Measurements from ENCODE around the gene NR2C1. TPM values are rescaled to one million over a fixed set of nuclear protein-coding genes. Genes with fewer than 3 reads are reported as not detected.
"Not testable (repeated sequence)": the region's sequence is repeated elsewhere in the genome, so short reads cannot be mapped to it uniquely, and the experiment has no call there.

Gene NR2C1
- total RNA-seq, 1 donor from 2014 or later, result 26.1 TPM

- no peaks in the 10 kb centered on the region for H3K4me1 Mint-ChIP-seq (ENCODE audit: low read depth)
- no peak overlapping the region for H3K4me3 Mint-ChIP-seq
- peaks cover 11% of the 10 kb centered on the region for H3K9me3 Mint-ChIP-seq
These were observed 57.3 kb downstream of the NR2C1 start for GRCh38 chr12:95016120-95016519.

GRCh38 chr12:95014554-95014953, 58.9 kb downstream of the NR2C1 start:
- no peak for DNase-seq (ENCODE audit: low spot score)
- Mint-ChIP-seq H3K4me3 (no peak overlapping the region), H3K27me3 (ENCODE audit: insufficient read depth) (peaks cover 2% of the 10 kb centered on the region), H3K36me3 (ENCODE audit: low read depth) (peaks cover 6% of the 10 kb centered on the region), H3K27ac (no peak overlapping the region), H3K9me3 (peaks cover 11% of the 10 kb centered on the region), H3K4me1 (ENCODE audit: low read depth) (no peaks in the 10 kb centered on the region)
- intact Hi-C loops (cut with micrococcal nuclease), result no loop called here

More at GRCh38 chr12:95016120-95016519, 57.3 kb downstream of the NR2C1 start:
- Mint-ChIP-seq H3K27me3 (ENCODE audit: insufficient read depth) (peaks cover 2% of the 10 kb centered on the region), H3K27ac (no peak overlapping the region), H3K36me3 (ENCODE audit: low read depth) (peaks cover 8% of the 10 kb centered on the region)
- intact Hi-C loops (cut with micrococcal nuclease), result no loop called here
- DNase-seq (ENCODE audit: low spot score), result no peak

- H3K4me1 Mint-ChIP-seq (ENCODE audit: low read depth), result peaks cover 10% of the 10 kb centered on the region
- intact Hi-C loops (cut with micrococcal nuclease), result no loop called here
These were observed 67.2 kb downstream of the NR2C1 start for GRCh38 chr12:95006206-95006605.

DNA sequence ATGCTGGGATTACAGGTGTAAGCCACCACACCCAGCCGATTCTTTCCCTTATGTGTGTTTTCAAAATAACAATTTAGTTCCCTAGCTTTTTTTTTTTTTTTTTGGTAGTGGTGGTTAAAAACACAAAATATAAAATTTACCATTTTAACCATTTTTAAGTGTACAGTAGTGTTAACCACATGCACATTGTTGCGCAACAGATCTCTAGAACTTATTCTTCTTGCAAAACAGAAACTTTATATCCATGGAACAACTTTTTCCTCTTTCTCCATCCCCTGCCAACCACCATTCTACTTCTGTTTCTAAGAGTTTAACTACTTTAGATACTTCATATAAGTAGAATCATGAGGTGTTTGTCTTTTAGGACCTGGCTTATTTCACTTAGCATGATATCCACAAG, 68.8 kb downstream of the NR2C1 start:
- Mint-ChIP-seq H3K4me3 (no peak overlapping the region), H3K4me1 (ENCODE audit: low read depth) (peaks cover 18% of the 10 kb centered on the region), H3K9me3 (peaks cover 21% of the 10 kb centered on the region), H3K27ac (peak overlapping the region; percentile 59), H3K27me3 (ENCODE audit: insufficient read depth) (no peaks in the 10 kb centered on the region), H3K36me3 (ENCODE audit: low read depth) (peaks cover 12% of the 10 kb centered on the region)
- no peak for DNase-seq (ENCODE audit: low spot score)
- intact Hi-C loops (cut with micrococcal nuclease), result loop anchor here (5.0 kb wide), 3 partner anchors 938 to 1432 kb away; partner anchors contain the start of genes AMDHD1, CCDC38, LTA4H and SOCS2

More at GRCh38 chr12:95006206-95006605, 67.2 kb downstream of the NR2C1 start:
- H3K27ac Mint-ChIP-seq, result no peak overlapping the region
- peaks cover 8% of the 10 kb centered on the region for H3K36me3 Mint-ChIP-seq (ENCODE audit: low read depth)
- H3K27me3 Mint-ChIP-seq (ENCODE audit: insufficient read depth), result no peaks in the 10 kb centered on the region
- no peak overlapping the region for H3K4me3 Mint-ChIP-seq
- no peak for DNase-seq (ENCODE audit: low spot score)
- H3K9me3 Mint-ChIP-seq, result peaks cover 21% of the 10 kb centered on the region

GRCh38 chr12:95003921-95004272, 69.5 kb downstream of the NR2C1 start:
- Mint-ChIP-seq H3K27ac (peak overlapping the region; percentile 93), H3K27me3 (ENCODE audit: insufficient read depth) (no peaks in the 10 kb centered on the region), H3K4me3 (peak overlapping the region; percentile 95), H3K4me1 (ENCODE audit: low read depth) (peaks cover 25% of the 10 kb centered on the region), H3K9me3 (peaks cover 17% of the 10 kb centered on the region), H3K36me3 (ENCODE audit: low read depth) (peaks cover 20% of the 10 kb centered on the region)
- intact Hi-C loops (cut with micrococcal nuclease), result loop anchor here (1.0 to 5.0 kb wide), 10 partner anchors 61 to 1432 kb away; partner anchors contain the start of genes AMDHD1, CCDC38, FGD6 and LTA4H
- DNase-seq (ENCODE audit: low spot score), result no peak

DNA sequence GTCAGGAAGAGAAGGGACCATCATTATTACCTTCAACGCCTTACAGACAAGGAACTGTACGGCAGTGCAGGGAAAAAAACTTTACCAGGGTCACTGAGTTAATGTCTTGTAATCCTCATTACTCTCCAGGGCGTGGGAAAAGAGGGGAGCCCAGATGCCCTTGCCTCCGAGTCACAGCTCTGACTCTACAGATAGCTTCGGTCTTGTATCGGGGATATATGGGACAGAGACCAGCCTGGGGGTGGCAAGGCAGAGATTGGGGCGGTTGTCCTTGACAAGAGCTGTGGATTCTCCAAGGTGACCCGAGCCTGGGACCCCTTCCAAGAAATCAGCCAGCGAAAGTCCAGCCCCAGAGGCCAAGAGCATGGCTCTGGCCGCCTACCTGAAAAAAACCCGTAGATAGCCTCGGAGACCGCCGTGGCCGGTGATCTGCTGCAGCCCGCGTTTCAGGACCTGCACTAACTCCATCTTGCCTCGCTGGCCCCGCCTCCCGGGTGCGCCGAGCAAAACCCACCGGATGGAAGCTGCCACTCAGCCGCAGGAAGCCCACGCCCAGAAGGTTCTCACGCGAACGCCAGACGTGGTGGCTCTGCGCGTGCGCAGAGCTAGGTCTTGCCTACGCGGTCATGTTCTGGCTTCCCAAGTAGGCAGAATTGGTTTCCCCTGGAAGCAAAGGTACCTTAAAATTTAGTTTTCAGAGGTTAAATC, 70.1 kb downstream of the NR2C1 start, which contains the start of gene NDUFA12:
TSS of gene NDUFA12 (minus strand) at position 485 of the 708 bp plus-strand sequence. CDS start at position 468, 17 bp downstream.
- intact Hi-C loops (cut with micrococcal nuclease), result loop anchor here (1.0 to 5.0 kb wide), 10 partner anchors 60 to 1431 kb away; partner anchors contain the start of genes AMDHD1, CCDC38, FGD6 and LTA4H
- Mint-ChIP-seq H3K27me3 (ENCODE audit: insufficient read depth) (no peaks in the 10 kb centered on the region), H3K27ac (peak within 1 kb of the TSS; percentile 93)

DNA sequence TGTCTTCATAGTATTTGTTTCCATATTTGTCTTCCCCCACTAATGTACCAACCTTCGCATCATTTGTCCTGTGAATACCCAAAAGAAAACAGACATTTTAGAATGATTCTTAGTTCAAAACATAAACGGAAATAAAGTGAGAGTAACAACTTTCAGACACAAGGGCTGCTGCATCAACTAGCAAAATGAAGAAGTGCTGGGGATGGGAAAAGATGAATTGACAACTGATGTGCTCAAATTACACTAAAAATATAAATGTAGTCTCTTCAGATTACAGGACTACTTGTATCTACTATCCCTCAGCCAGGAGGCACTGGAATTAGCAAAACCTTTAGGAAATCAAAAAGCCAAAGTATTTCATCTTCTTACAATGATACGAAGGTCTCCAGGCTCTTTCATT, 70.7 kb downstream of the NR2C1 start:
- no peak for DNase-seq (ENCODE audit: low spot score)
- Mint-ChIP-seq H3K9me3 (peaks cover 17% of the 10 kb centered on the region), H3K4me3 (peak overlapping the region; percentile 95), H3K27me3 (ENCODE audit: insufficient read depth) (no peaks in the 10 kb centered on the region), H3K4me1 (ENCODE audit: low read depth) (peaks cover 33% of the 10 kb centered on the region), H3K36me3 (ENCODE audit: low read depth) (peaks cover 24% of the 10 kb centered on the region), H3K27ac (peak overlapping the region; percentile 93)
- intact Hi-C loops (cut with micrococcal nuclease), result loop anchor here (1.0 to 5.0 kb wide), 10 partner anchors 59 to 1430 kb away; partner anchors contain the start of genes AMDHD1, CCDC38, FGD6 and LTA4H

More for the DNA sequence above, 70.1 kb downstream of the NR2C1 start, which contains the start of gene NDUFA12:
- Mint-ChIP-seq H3K9me3 (peaks cover 17% of the 10 kb centered on the region), H3K4me3 (peak within 1 kb of the TSS; percentile 95), H3K4me1 (ENCODE audit: low read depth) (peaks cover 30% of the 10 kb centered on the region), H3K36me3 (ENCODE audit: low read depth) (peaks cover 24% of the 10 kb centered on the region)
- peak; percentile 94 for DNase-seq (ENCODE audit: low spot score)

GRCh38 chr12:94998326-94998725, 75.1 kb downstream of the NR2C1 start:
- H3K27me3 Mint-ChIP-seq (ENCODE audit: insufficient read depth), result no peaks in the 10 kb centered on the region
- H3K9me3 Mint-ChIP-seq, result no peaks in the 10 kb centered on the region
- H3K4me1 Mint-ChIP-seq (ENCODE audit: low read depth), result peaks cover 34% of the 10 kb centered on the region
- intact Hi-C loops (cut with micrococcal nuclease), result no loop called here
- H3K36me3 Mint-ChIP-seq (ENCODE audit: low read depth), result peaks cover 20% of the 10 kb centered on the region
- no peak for DNase-seq (ENCODE audit: low spot score)
- no peak overlapping the region for H3K27ac Mint-ChIP-seq
- no peak overlapping the region for H3K4me3 Mint-ChIP-seq

- Mint-ChIP-seq H3K27me3 (ENCODE audit: insufficient read depth) (no peaks in the 10 kb centered on the region), H3K9me3 (no peaks in the 10 kb centered on the region), H3K4me1 (ENCODE audit: low read depth) (peaks cover 33% of the 10 kb centered on the region), H3K27ac (no peak overlapping the region), H3K36me3 (ENCODE audit: low read depth) (peaks cover 19% of the 10 kb centered on the region), H3K4me3 (no peak overlapping the region)
- intact Hi-C loops (cut with micrococcal nuclease), result no loop called here
- DNase-seq (ENCODE audit: low spot score), result no peak
These were observed 75.7 kb downstream of the NR2C1 start for GRCh38 chr12:94997726-94998125.

GRCh38 chr12:94997061-94997460, 76.4 kb downstream of the NR2C1 start:
- H3K27ac Mint-ChIP-seq, result no peak overlapping the region
- H3K27me3 Mint-ChIP-seq (ENCODE audit: insufficient read depth), result no peaks in the 10 kb centered on the region
- H3K4me1 Mint-ChIP-seq (ENCODE audit: low read depth), result peaks cover 34% of the 10 kb centered on the region
- no peaks in the 10 kb centered on the region for H3K9me3 Mint-ChIP-seq
- H3K4me3 Mint-ChIP-seq, result no peak overlapping the region
- intact Hi-C loops (cut with micrococcal nuclease), result no loop called here
- peaks cover 21% of the 10 kb centered on the region for H3K36me3 Mint-ChIP-seq (ENCODE audit: low read depth)
- no peak for DNase-seq (ENCODE audit: low spot score)

GRCh38 chr12:94994312-94994711, 79.1 kb downstream of the NR2C1 start:
- intact Hi-C loops (cut with micrococcal nuclease), result no loop called here
- Mint-ChIP-seq H3K4me3 (no peak overlapping the region), H3K9me3 (no peaks in the 10 kb centered on the region), H3K27me3 (ENCODE audit: insufficient read depth) (no peaks in the 10 kb centered on the region), H3K4me1 (ENCODE audit: low read depth) (peaks cover 36% of the 10 kb centered on the region), H3K27ac (no peak overlapping the region), H3K36me3 (ENCODE audit: low read depth) (peaks cover 22% of the 10 kb centered on the region)
- DNase-seq (ENCODE audit: low spot score), result no peak

DNA sequence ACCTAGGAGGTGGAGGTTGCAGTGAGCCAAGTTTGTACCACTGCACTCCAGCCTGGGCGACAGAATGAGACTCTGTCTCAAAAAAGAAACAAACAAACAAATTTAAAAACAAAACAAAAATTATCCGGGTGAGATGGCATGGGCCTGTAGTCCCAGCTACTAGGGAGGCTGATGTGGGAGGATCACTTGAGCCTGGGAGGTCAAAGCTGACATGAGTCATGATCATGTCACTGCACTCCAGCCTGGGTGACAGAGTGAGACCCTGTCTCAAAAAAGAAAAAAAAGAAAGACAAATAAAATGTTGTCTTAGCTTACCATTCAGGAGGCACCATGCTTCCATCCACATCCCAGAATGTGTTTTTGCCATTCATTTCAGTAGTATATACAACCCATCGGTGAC, 79.6 kb downstream of the NR2C1 start:
- intact Hi-C loops (cut with micrococcal nuclease); H3K4me3 Mint-ChIP-seq; H3K27ac Mint-ChIP-seq: not testable (repeated sequence)

GRCh38 chr12:94990222-94990621, 83.2 kb downstream of the NR2C1 start:
- intact Hi-C loops (cut with micrococcal nuclease), result no loop called here
- Mint-ChIP-seq H3K27me3 (ENCODE audit: insufficient read depth) (no peaks in the 10 kb centered on the region), H3K4me1 (ENCODE audit: low read depth) (peaks cover 45% of the 10 kb centered on the region), H3K36me3 (ENCODE audit: low read depth) (peaks cover 26% of the 10 kb centered on the region), H3K9me3 (no peaks in the 10 kb centered on the region), H3K4me3 (no peak overlapping the region), H3K27ac (no peak overlapping the region)
- no peak for DNase-seq (ENCODE audit: low spot score)

More for the DNA sequence above, 79.6 kb downstream of the NR2C1 start:
- H3K9me3 Mint-ChIP-seq; H3K27me3 Mint-ChIP-seq (ENCODE audit: insufficient read depth); DNase-seq (ENCODE audit: low spot score): not testable (repeated sequence)
- H3K36me3 Mint-ChIP-seq (ENCODE audit: low read depth), result peaks cover 20% of the 10 kb centered on the region
- peaks cover 36% of the 10 kb centered on the region for H3K4me1 Mint-ChIP-seq (ENCODE audit: low read depth)
